SW 1271 (cell line): ENCODE data around the gene SCAMP2.
"Not testable (repeated sequence)": the region's sequence is repeated elsewhere in the genome, so short reads cannot be mapped to it uniquely, and the experiment has no call there.

Experiments used
- DNase-seq, 2 experiments: peaks; one replicate each; lab custom pipeline; 2025; lab: John Stamatoyannopoulos, UW

SCAMP2 gene, protein sequence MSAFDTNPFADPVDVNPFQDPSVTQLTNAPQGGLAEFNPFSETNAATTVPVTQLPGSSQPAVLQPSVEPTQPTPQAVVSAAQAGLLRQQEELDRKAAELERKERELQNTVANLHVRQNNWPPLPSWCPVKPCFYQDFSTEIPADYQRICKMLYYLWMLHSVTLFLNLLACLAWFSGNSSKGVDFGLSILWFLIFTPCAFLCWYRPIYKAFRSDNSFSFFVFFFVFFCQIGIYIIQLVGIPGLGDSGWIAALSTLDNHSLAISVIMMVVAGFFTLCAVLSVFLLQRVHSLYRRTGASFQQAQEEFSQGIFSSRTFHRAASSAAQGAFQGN

DNA sequence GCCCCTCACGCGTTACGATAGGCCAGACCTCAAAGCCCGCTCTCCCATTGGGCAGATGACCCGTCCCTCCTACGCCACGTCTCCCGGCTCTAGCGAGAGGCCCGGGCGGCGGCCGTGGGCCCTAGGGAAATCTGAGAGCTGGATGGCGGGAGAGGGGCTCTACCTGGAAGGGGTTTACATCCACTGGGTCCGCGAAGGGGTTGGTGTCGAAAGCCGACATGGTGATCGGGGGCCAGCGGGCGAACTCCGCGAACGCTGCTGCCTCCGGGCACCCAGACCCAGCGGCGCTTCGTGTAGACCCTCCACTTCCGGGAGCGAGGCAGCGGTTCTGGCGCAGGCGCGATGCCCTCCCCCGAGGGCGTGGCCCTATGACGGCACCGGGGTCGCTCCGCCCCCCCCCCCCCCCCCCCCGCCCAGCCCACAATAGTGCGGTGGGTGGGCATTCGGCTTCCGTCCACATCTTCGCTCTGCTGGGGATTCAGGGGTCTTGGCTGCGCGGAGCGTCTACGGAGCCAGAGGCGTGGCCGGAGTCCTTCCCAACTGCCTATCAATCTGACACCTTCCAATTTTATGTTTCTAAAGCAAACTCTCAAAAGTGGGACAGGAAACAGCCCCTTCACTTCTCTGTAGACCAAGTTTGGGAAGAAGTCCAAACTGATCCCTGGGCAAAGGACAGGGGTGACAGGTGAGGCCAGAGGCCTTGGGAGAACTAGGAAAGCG, at the start of gene SCAMP2:
TSS of gene SCAMP2 (minus strand) at position 330 of the 720 bp plus-strand sequence. CDS start at position 220, 110 bp downstream.
- peak; percentile 84 to 96 for DNase-seq

DNA sequence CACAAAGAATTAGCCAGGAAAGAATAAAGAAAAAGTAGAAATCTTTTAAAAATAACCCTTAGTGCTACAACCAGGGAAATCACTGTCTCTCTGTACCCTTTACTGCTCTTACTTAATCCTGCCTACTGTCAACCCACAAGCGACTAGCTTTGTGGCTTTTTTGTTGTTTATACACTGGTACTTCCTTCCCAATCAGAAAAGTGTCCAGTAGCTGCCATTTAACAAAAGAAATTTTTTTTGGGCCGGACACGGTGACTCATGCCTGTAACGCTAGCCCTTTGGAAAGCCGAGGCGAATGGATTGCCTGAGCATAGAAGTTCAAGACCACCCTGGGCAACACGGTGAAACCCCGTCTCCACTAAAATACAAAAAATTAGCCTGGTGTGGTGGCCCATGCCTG, 47.3 kb upstream of the SCAMP2 start:
- no peak for DNase-seq

DNA sequence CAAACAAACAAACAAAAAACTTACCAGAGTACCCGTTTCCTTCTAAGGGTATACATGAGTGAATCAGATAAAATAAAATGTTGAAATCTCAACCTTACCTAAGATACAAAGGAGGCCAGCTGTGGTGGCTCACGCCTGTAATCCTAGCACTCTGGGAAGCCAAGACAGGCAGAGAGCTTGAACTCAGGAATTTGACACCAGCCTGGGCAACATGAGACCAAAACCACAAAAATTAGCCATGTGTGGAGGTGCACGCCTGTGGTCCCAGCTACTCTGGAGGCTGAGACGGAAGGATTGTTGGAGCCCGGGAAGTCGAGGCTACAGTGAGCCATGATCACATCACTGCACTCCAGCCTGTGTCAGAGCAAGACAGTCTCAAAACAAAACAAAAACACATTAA, 44.5 kb upstream of the SCAMP2 start:
- DNase-seq, result no peak

DNA sequence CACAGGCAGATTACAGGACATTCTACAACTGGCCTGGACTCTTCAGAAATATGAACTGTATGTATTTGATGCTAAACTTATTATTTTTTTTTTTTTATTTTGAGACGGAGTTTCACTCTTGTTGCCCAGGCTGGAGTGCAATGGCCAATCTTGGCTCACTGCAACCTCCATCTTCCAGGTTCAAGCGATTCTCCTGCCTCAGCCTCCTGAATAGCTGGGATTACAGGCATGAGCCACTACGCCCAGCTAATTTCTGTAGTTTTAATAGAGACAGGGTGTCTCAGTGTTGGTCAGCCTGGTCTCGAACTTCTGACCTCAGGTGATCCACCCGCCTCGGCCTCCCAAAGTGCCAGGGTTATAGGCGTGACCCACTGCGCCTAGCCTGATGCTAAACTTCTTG, 40.6 kb upstream of the SCAMP2 start:
- DNase-seq, result not testable (repeated sequence)

DNA sequence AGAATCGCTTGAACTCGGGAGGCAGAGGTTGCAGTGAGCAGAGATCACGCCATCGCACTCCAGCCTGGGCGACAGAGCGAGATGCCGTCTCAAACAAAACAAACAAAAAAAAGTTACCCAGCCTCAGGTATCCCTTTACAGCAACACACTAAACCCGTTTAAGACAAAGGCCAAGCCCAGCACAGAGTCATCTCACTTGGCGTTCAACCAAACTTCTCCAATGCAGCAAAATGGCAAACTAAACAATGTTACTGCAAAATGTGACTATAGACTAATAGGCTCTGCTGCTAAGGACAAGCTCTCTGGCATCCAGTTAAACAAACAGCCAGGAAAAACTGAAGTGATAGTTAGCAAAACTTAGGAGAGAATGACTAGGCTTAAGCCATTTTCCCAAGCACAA, 39.9 kb upstream of the SCAMP2 start:
- DNase-seq, result no peak

DNA sequence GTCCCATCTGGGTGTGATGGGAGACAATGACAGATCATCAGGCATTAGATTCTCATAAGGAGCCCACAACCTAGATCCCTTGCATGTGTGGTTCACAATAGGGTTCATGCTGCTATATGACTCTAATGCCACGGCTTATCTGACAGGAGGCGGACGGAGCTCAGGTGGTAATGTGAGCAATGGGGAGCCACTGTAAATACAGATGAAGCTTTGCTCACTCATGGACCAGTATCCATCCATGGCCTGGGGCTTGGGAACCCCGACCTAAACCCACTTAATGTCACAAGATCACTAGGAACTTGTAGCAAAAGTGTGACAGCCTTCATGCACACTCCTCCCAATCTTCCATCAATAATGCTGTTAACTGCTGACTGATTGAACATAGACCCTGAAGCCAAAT, 35.5 kb upstream of the SCAMP2 start:
- DNase-seq, result no peak

DNA sequence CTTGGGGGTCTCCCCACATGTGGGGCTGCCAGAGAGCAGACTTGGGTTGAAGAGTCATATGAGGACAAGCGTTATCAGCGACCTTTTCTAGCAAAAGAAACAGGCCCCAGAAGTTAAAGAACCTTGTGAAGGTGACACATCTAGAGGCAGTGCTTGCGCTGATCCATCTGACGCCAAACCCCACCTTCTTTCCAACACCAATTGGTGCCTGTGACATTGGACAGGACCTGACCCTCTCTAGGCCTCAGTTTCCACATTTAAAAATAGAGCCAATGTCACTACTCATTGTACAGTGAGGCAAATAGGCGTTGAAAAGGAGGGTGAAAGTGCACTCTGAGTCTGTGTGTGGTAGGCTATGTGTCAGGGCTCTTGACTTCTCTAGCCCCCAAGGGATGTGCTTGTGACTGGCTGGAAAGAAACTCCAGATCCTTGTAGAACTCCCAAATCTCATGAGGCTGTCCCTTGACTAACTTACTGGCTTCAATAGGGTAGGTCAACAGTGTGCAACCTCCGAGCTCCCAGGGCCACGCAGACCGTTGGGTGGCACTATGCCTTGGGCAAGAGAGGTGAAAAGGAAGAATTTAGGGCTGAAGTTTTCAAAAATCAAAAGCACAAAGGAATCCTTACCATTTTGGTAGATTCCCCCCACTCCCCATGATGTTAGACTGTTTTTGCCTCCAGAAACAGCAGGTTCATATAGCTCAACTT, 34.2 kb upstream of the SCAMP2 start:
- no peak for DNase-seq

DNA sequence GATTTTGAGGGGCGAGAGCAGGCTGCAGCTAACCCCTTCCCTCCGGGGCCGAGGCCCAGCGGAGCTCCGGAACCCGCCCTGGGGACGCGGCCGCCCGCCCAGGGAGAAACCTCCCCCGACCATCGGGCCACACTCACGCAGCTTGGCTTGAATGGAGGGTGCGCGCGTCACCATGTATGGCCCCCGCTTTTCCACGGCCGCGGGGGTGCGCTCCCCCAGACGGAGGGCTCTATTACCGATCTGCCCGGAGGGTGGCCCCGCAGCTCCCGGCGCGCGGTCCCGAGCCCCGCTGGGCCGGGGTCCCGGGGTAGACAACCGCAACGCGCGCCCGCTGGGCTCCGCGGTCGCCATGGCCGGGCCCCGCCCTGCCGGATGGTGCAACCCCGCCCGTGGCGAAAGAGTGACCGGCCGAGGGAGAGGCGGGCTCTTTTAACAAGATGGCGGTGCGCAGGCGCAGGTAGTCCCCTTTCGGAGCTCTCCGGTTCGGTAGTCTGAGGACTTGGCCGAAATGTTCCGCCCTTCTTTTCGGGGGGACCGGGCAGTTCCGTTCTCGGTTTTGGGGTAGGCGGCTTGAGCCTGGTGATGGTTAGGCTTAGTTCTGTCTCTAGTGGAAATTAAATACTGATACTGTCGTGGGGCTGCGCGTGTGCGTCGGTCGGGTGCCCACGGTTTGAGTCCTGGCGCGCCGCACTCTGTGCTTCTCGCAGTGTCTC, 33.4 kb upstream of the SCAMP2 start, which contains the start of gene FAM219B:
TSS of gene FAM219B (minus strand) at position 402 of the 713 bp plus-strand sequence. CDS start at position 351, 51 bp downstream.
- peak; percentile 72 to 90 for DNase-seq

DNA sequence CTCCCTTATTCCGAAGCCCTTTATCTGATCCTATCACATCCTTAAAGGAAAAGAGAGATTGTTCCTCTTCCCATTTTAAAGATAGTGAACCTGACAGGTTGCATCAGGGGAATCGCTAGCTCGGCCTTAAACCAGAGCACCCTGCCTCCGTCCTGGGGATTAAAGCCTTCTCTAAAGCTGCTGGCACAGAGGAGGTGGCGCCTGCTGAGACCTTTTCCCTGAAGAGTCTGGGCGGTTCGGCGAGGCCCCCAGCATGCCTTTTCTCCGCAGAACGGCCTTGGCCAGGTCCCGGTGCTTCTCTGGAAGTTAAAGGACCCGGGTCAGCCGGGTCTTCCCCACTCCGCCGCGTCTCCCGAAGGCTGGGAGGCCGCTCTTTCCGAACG, 32.9 kb upstream of the SCAMP2 start:
- no peak for DNase-seq

DNA sequence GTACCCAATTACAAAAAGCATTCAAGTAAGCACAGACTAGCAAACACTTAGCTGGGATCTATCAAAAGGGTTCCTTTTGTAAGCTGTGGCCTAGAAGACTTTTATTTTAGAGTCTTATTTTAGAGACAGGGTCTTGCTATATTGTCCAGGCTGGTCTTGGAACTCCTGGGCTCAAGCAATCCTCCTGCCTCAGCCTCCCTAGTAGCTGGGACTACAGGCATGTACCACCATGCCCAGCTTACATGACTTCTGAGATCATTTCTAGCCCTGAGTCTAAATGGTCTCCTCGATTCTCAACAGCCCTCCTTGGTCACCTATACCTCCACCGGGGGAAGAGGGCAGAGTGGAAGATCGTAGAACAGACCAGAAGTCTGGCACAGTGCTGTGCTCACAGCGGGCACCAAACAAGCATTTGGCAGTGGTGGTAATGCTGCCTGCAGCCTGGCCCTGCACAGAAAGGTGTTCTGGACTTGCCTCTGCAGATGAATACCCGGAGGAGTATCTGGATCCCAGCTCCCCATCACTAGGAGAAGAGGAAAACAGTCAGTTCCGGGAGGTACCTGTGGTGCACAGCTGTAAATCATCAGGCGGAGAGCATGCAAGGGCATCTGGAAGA, 31.1 kb upstream of the SCAMP2 start:
- no peak for DNase-seq

DNA sequence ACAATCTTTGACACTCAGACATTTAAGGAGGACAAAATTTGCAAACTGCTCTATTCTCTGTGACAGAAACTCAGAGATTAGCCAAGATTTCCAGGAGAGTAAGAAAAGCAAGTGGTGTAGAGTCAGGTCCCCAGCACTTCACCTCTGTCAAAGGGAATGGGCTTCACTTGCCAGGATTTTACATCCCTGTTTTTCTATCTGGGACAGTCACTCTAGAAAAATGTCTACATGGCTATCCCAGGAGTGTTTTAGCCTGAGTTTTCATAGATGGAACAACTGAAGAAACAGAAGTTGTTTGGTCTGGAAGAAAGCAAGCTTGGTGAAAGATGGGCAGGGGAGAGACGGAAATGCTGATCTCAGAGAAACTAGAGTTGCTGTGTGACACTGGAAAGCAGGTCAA, 30.5 kb upstream of the SCAMP2 start:
- no peak for DNase-seq

DNA sequence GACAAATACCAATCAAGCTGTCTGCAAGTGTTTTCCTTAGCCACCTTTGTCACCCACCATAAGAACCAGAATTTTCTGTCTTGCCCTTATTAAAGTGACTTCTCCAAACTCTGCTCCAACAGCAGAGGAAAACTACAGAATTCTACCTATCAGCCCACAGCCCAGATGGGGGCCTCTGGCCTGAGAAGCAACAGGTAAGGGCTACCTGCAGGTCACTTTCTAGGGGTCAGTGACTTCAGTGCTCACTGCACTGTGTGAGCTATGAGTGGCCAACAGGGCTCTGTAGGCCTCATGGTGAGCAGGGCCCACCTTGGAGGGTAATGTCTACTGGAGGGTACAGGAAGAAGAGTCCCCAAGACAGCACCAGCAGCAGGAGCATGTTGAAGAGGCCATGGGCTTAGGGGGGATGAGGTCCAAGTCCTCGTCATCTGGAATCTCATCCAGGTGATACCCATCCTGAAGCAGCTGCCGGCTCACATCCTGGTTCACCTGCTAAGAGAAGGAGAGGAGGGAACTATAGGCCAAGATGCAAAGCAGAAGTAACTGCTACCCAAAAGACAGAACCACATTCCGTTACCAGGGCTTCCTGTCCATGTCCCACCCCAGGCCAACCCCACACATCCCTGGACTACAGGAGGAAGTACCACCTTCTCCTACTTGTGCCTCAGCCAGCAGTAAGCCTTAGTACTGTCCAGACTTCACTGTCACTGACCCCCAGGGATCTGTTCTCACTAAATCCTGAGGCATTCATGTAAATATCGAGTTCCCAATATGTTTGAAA, 29.3 kb upstream of the SCAMP2 start:
- DNase-seq, result no peak

DNA sequence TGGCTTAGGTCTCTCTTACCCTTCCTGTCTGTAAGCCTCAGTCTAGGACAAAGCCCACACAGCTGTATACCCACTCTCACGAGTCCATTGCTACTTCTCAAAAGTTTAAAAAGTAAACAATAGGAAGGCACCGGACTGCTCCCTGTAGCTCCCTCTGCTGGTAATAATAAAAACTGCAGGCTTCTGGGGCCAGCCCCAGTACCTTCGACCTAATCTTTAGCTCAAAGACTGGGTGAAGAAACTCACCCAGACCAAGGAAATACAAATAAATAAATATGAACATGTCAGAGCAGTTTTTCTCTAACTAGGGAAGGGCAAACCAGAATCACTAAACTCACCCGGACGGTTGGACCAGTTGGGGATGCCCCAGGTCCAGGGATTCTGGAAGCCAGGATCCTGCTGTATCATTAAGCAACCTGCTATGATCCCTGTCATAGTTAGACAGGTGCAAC, 28.5 kb upstream of the SCAMP2 start:
- peak in 1 of 2 experiments; percentile 80 for DNase-seq

DNA sequence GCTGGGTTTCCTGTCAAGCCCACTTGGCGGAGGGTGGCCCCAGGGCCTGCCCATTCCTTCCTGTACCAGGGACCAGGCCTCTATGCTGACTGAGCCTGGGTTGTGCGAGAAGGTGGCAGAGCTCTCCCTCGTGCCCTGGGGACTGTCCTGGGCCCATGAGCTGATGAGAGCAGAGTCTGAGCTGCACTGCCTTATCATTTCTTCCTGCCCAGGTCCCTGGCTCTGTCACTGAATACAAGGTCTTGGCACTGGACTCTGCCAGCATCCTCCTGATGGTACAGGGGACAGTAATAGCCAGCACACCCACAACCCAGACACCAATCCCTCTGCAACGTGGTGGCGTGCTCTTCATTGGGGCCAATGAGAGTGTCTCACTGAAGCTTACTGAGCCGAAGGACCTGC, 24.1 kb upstream of the SCAMP2 start:
- DNase-seq, result no peak

DNA sequence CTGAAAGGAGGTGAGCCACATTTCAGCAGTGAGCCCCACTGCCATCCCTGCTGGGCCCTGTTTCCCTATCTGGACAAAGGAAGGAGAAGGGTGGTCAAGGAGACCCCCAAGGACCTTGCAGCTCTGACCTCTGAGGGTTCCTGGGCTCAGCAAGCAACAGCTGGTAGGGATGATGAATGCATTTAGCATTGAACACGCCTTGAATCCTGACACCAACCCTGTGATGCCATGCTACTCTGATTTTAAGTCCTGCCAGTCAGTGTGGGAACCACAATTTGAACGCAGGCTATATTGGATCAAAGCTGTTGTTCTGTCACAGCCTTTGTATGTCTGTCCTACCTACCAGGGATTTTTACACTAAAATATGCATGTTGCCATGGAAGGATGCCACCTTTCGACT, 23.2 kb upstream of the SCAMP2 start:
- no peak for DNase-seq

DNA sequence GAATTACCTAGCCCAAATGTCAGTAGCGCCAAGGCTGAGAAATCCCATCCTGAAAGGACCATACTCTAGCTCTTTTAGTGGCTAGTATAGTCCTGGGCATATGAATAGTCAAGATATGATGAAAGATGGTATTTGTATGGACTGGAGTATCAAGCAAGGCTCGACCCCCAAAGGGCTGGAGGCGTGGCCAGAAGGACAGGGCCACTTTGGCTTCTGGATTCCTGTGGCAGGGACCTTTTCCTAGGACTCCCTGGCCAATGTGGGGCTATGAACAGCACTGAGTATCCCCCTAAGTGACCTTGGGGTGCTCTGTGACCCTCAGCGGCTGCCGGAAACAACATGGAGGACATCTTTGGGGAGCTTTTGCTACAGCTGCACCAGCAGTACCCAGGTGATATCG, 22.7 kb upstream of the SCAMP2 start:
- no peak for DNase-seq

DNA sequence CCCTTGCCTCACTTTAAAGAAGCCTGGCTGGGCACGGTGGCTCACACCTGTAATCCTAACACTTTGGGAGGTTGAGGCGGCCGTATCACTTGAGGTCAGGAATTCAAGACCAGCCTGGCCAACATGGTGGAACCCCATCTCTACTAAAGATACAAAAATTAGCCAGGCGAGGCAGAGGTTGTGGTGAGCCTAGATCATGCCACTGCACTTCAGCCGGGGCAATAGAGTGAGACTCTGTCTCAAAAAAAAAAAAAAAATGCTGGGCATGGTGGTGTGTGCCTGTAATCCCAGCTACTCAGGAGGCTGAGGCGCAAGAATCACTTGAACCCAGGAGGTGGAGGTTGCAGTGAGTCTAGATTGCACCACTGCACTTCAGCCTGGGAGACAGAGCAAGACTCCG, 21.2 kb upstream of the SCAMP2 start:
- DNase-seq, result not testable (repeated sequence)

DNA sequence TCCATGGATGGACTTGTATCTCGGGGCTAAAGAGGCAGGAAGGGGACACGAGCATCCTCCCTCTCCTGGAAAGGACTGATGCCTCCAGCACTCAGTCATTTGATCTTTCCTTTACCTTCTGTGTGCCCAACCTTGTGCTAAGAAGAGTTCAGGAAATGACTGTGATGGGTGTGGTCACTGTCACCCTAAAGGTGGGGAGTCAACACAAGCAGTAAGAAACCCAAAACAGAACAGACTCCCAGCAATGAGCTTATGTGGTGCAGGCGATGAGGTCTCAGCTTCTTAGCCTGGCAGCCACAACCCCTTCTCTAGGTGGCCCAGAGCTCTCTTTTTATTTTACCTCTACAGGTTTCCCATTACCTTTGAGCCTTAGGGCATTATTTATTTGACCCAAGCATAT, 20.5 kb upstream of the SCAMP2 start:
- DNase-seq, result no peak

DNA sequence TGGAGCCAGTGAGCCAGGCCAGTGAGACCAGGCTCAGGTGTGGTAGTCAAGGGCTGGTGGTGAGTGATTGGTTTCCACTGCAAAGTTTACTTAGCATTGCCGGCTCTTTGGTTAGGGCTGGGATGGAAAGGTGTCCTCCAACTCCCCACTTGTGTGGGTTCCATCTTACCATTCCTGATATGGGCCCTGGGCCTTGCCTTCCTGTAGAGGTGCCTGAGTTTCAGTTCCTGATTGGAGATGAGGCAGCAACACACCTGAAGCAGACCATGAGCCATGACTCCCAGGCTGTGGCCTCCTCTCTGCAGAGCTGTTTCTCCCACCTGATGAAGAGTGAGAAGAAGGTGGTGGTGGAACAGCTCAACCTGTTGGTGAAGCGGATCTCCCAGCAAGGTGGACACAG, 19.8 kb upstream of the SCAMP2 start:
- no peak for DNase-seq

DNA sequence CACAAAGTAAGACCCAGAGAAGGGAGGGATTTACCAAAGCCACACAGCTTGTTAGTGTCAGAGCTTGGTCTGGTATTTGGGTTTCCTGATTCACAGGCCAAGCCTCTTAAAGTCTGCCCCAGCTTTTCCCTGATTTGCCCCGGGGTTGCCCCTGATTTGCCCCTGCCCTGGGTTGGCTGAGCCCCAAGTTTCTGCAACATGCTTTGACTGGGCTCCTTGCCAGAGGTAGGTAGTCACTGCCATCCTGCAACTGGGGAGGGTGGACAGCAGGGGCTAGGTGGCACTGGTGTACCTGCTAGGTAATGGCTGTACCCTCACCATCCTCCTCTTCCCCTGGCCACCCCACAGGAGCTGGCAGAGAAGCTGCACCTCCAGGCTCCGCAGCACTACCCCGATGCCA, 19.1 kb upstream of the SCAMP2 start:
- no peak for DNase-seq

DNA sequence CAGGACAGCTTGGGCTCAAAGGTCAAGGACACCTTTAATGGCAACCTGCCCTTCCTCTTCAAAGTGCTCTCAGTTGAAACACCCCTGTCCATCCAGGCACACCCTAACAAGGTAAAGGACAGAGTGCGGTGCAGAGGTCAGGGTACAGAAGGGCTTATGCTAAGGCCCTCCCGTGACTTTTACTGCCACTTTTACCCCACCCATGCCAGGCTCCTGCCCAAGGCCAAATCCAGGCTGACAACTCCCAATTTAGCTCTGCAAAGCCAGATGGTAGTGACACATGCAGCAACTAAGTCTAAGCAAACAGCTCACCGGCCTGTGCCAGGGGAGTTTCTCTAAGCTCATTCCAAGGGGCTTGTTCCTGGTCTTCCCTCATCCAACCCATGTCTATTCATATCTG, 18.3 kb upstream of the SCAMP2 start:
- DNase-seq, result no peak
